GM19328 (cell line): ENCODE results near the gene GNAL.
"Not testable (repeated sequence)": the region's sequence is repeated elsewhere in the genome, so short reads cannot be mapped to it uniquely, and the experiment has no call there.

ENCODE experiments used
- ATAC-seq: cut with Tn5 transposase; IDR thresholded peaks from one replicate; pipeline ENCODE4 v1.9.1; 2021; ENCODE audit warnings: mild to moderate bottlenecking, moderate library complexity; ENCODE audit not compliant: unreplicated experiment

Gene GNAL

DNA sequence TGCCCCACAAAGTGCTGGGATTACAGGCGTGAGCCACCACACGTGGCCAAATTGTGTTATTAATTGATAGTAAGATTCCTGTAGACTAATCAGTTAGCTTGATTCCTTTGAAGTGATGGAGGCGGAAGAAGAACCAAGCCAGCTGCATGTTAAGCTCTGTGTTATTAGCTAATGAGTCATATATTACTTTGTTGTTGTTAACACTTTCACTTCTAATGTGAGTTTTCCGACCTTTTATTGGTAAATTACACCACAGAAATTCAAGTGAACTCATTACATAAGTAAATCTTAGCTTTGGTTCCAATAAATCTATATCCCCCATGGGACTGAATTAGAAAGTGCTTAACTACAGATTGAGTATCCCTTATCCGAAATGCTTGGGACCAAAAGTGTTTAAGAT is 182.4 kb downstream of the GNAL start:
- ATAC-seq = no peak

DNA sequence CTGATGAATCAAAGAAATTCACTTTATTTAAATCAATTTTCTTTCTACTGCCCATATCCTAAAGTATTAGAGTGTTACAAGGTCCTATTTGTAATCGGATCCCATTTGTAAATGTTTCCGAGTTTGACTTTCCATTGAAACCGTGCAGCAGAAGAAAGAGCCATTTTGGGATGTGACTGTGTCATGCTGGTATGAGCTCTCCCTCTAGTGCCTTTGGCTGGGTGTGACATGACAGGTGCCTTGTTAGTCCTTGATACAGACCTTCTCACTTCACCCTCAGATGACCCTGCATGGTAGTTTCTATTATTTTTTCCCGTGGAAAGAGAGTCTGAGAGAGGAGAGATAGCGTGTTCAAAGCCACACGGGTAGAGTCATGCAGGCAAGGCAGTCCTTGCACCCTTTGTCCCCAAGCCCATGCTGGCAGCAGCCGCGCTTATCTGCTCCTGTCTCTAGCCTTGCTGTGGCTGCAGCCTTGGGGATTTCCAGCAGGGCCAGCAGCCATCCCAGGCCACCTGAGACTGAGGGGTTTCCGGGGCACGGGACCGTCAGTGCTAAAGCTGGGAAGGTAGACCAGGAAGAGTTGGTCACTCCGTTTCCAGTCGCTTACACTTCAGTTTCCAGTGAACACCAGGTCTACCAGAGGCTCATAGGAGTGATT is 183.5 kb downstream of the GNAL start:
- ATAC-seq = no peak

DNA sequence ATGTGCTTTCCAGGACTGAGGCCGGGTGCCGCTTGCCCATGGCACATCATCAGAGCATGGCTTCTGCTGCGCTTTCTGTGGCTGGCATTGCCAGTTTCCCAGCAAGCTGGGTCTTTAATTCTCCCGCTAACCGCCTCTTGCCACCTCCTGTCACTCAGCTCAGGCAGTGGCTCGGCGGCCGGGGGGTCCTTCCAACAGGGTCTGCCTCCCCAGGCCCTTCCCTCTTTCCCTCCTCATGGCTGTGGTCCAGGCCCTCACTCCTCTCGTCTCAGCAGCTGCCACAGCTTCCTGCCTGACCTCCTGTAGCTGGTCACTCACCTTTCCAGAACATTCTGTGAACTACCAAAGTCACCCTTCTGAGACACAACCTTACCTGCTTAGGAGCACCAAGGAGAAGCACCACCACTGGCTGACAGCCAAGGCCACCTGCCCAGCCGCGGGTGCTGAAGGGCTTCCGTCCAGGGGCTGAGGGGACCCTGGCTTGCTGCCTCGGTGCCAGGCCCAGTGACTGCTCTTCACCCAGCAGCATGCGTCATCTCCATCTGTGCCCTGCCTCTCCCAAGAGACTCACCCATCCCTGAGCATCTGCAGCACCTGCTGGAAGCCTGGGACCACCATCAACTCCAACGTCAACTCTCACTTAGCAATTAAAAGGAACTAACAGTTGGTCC is 184.7 kb downstream of the GNAL start:
- no peak for ATAC-seq

DNA sequence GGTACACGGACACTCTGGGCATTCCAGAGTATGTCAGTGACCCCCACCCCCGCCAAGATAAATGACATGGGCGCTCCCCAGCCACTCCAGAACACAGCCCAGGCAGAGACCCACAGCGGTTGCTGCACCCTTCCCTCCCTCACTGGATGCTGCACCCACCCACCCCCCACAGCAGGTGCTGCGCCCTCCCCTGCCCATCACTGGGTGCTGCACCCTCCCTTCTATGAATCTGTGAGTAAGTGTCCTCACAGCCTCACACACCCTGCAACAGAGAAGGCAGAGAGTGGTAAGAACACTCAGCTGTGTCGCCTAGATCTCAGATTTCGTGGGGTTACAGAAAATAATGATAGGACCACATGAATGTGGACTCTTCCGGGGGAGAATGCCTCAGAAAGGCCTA is 185.6 kb downstream of the GNAL start:
- no peak for ATAC-seq

DNA sequence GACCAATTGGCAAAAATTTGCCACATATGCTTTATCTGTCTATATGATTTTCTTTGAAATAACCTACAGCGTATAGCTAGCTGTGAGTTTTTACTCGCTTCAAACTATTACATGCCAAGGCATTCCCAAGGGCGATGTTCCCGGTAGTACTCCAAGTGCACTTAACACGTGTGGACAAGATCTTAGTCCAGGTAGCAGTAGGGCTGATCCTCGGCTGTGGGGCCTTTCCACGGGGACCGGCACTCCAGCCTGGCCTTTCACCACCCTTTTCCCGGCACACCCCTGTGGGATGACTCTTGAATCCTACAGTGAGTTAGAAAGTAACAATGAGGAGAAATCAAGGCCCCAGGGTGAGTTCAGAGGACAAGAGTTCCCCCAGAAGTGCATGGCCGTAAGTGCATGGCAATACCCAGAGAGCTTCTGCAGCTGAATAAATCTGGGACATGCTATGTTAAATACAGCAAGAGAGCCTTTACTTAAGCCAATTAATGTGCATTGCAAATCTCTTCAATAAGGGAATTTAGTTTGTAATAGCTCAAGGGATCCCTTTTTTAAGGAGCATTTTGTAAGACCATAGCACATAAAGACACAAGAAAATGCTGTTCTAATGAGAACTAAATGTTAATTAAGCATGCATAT is 188.6 kb downstream of the GNAL start:
- ATAC-seq = no peak

DNA sequence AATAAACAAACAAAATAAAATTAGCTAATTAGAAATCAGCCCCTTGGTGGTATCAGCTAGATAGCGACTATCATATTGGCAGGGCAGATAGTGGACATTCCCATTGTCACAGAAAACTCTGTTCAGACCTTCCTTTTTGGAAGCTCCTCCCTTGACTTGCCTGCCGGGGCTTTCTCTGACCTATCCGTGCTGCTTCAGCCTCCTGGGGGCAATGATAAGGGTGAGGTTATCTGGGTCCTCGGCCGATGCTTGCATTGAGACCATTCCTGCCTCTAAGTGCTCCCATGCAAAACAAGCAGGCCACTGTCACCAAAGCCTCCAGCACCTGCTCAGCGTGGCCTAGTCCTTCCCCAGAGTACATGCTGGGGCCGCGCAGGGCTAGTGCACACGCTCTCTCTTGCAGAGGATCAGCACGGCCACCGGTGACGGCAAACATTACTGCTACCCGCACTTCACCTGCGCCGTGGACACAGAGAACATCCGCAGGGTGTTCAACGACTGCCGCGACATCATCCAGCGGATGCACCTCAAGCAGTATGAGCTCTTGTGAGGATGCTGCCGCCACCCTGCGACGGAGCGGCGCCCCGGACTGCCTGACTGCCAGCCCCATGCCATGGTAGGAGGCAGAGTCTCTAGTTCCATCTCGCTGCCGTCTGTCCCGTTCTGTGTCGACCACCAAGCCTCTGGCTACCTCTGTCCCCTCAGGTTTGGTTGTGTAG is 191.7 kb downstream of the GNAL start:
- no peak for ATAC-seq

DNA sequence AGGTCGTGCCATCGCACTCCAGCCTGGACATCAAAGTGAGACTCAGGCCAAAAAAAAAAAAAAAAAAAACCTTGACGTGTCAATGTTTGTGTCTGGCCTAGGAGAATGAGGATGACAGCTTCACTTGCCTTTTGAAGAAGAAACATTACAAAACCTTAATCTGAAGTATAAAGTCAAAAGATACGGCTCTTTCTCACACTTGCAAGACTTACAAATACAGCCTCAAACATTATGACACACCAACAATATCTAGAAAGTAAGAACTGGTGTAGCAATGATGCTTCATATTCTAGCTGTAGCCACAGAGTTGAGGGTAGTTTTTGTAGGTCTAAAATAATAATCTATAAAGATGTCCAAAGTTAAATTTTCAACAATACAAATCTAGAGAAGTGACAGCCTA is 193.6 kb downstream of the GNAL start:
- ATAC-seq = no peak

DNA sequence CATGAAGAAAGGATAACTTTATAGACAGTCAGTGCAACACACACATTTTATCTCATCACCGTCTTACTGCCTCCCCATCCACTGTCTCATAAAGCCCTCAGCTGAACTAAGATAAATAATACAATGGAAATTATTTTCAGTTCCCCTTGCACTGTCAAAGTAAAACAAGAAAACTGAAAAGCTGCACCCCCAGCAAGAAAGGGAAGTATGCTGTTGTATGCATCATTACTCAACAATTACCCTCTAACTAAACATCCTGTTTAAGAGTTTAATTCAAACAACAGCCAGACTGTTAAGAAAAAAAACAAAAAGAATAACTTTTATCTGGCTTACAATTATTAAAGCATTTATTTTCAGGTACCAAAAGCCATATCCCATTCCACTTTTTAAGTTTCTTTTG is 194.1 kb downstream of the GNAL start:
- peak; percentile 60 for ATAC-seq

DNA sequence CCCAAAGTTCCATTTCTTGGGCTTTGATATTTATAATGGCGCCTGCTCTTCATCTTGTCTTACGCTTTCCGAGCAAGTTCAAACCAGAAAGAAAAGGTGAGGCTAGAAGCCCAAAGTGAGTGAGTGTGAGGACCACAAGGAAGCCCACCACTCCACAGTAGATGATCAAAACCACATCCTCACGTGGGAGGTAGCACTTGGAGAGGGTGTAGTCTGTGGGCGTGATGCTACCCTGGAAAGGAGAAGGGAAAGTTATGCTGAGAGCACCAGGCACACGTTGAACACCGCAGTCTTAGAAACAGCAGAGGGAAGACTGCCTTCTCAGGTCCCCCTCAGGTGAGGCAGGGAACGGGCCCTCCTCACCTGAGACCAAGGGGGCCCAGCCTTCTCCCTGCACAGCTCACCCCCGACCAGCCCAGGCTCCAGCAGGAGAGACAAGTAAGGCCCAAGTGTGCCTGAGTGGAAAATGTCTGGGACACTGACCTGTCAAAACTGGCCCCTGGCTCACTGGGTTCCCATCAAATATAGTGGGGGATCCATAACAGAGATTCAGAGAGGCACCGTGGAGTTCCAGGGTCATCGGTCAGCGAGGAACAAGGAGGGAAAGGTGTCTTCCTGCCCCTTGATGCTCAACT is 195.4 kb downstream of the GNAL start:
- ATAC-seq = no peak

DNA sequence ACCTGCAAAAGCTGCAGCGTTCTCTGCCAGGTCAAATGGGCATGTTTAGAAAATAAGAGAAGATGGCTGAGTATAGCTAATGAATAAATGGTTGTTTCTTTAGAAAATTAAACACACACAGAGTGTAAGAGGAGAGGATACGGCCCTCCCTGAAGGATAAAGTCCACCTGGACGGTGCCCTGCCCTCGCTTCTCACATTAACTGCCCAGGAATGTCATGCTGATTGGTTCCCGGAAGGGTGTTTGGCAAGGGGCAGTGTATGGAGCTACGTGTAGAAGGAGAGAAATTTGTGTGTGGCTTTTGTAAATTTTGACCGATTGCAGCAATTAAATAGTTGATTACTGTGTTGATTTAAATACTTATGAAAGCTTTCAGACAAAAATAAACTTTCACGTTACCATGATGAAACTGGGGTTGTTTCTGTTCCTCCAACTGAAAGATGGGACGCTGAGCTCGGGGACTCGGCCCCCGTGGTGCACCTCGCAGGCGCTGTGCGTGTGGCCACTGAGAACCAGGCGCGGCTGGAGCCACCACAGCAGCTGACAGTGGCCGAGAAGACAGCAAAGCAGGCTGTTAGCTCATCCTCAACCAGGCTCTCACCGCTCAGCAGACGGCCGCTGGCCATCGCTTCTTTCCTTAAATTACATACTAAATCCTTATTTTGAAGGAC is 196.3 kb downstream of the GNAL start:
- ATAC-seq = no peak

DNA sequence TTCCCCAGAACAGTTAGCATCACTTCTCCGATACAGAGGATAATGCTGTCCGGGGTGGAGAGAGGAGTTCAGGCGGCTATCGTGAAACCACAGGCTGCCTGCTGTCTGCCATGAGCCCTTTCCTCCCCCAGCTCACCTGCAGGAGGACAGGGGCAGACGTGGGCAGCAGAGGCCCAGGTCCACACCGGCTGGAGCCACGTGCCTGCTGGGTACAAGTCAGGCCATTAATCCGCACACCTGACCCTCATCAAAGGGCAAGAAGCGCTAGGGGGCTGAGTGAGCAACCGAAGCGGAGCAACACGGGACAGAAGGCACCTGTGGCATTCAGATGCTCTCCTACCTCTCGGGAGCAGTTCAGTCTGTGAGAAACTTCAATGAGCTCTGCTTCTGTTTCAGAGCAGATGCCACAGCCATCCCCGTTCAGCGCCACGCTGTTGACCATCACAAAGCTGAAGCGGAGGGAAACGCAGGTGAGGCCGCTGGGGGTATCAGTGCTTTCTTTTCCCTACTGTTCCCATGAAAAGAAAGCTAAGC is 197.6 kb downstream of the GNAL start:
- ATAC-seq = no peak

DNA sequence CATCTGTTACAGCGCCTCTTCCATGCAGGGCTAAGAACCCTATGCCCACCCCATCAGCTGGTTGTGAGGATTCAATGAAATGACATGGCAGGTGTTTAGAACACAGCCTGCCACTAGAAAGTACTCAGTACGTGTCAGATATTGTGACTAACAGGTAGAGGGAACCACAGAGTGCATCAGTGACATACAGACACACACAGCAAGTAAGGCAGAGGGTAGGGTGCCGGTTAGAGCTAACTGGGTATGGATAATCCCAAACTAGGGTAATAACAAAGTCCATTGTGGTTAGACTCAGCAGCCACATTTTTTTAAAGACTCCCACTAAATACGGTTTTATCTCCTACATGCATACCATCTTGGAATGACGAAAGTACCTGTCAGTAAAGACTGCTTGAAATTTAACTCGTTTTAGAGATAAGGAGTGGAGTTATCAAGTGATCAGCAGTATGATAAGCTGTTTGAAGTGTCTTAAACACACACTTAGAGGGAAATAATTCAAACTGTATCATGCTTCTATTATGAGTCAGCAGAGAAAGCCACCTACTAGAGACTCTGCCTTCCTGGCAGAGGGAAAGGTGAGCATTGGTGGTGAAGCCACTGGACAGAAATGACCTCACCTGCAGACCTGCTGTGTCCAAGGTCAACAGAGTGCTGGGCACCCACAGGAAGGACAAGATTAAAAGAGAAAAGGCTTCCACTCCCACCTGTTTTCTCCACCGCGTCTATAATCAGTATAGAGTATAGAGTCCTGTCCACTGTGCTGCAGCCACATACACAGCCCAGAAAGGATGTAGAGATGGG is 198.5 kb downstream of the GNAL start:
- ATAC-seq = no peak

DNA sequence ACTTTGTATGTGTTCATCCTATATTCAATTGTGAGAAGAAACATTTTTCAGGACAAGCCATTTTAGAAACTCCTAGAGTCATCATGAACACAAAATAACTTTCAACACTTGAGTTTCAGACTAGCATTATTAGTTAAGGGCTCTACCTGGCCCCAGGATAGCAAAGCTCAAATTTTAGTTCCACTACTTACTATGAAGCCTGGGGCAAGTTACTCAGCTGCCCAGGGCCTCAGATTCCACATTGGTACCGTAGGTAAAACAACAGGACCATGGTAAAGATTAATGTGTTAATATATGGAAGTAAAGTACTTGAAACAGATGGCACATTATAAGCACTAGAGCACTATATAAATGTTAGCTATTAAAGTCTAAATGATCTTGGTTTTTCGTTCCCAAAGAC is 199.7 kb downstream of the GNAL start:
- no peak for ATAC-seq

DNA sequence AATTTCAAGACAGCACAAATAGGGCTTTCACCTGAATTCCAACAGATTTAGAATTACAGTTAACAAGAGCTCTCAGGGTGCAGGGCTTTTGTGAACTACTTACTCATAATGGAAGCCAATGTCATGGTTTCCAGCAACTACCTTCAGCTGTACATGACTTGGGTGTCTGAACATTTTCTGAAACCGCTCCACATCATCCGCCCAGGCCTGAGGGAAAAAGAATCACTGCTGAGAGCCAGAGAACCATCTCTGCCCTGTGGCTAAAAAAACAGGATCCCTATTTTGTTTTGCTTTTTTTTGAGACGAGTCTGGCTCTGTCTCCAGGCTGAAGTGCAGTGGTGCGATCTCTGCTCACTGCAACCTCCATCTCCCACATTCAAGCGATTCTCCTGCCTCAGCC is 200.2 kb downstream of the GNAL start:
- no peak for ATAC-seq

DNA sequence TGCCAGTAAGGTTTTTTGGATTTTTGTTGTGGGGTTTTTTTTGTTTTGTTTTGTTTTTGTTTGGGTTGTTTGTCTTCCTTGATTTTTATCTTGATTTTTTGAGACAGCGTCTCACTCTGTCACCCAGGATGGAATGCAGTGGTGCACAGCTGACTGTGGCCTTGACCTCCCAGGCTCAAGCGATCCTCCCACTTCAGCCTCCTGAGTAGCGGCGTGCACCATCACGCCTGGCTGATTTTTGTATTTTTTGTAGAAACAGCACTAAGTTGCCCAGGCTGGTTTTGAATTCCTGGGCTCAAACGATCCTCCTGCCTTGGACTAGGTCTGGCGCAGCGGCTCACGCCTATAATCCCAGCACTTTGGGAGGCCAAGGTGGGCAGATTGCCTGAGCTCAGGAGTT is 202.7 kb downstream of the GNAL start:
- ATAC-seq = no peak

DNA sequence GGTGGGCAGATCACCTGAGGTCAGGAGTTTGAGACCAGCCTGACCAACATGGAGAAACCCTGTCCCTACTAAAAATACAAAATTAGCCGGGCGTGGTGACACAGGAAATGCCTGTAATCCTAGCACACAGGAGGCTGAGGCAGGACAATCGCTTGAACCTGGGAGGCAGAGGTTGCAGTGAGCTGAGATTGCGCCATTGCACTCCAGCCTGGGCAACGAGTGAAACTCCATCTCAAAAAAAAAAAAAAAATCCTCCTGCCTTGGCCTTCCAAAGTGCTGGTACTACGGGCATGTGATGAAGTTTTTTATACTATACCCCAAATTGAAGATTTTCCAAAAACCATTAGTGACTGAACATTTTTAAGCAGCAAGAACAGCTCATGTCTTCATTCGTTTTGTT is 203.4 kb downstream of the GNAL start:
- not testable (repeated sequence) for ATAC-seq

DNA sequence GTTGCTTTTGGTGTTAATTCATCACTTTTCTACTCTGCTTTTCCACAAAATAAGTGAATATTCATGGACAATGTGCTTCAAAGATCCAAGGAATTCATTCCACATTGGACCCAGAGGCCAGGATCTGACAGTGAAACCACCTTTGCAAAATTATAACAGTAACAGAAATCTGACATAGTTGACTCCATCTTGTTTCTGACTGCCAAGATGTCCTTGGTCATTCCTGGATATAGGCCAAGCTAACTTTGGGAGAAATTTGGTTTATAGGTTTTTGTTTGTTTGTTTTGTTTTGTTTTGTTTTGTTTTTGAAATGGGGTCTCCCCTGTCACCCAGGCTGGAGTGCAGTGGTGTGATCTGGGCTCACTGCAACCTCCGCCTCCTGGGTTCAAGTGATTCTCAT is 208.7 kb downstream of the GNAL start:
- no peak for ATAC-seq

DNA sequence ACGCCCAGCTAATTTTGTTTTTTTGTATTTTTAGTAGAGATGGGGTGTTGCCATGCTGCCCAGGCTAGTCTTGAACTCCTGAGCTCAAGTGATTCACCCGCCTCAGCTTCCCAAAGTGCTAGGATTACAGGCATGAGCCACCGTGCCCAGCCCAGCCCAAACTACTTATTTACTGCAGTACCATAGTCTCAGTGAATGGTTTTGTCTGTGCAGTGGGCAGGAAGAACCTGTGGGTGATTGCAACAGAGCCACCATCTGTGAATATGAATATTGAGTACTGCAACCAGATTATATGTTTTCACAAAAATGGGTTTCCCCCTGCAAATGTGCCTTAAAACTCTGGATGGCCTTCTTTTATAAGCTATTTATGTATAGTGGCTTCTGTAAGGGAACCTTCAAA is 210.0 kb downstream of the GNAL start:
- no peak for ATAC-seq

DNA sequence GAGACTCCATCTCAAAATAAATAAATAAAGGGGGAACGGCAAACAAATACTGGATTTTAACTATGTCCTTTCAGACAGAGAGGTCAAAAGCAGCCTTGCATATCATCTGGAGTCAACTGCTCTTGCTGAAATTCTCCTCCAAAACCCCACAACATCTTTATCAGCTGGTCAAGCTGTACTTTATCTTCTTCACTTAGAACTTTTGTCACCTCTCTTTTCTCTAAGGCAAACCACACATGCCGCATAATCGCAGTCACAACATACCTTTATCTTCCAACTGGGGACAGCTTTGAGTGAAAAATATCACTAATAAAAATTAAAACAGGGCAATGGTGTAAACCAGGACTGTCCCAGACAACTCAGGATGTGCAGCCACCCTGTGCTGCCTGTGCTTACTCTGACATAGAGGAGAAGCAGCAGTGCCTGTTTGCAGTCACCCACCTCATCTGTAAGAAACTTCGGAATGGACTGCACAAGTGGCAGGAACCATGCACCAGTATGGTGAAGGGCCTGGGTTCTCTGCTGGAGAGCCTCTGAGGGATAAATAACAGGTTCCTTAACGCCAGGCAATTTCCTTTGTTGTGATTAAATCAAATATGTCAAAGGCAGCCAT is 212.9 kb downstream of the GNAL start:
- no peak for ATAC-seq
